ENCODE results near the gene PKD2. TPM values are rescaled to one million over a fixed set of nuclear protein-coding genes. Genes with fewer than 3 reads are reported as not detected.
"Not testable (repeated sequence)": the region's sequence is repeated elsewhere in the genome, so short reads cannot be mapped to it uniquely, and the experiment has no call there.

The PKD2 gene
- polyA plus RNA-seq, 3 donors, result 1.2 to 9.7 (median 2.4) TPM

DNA sequence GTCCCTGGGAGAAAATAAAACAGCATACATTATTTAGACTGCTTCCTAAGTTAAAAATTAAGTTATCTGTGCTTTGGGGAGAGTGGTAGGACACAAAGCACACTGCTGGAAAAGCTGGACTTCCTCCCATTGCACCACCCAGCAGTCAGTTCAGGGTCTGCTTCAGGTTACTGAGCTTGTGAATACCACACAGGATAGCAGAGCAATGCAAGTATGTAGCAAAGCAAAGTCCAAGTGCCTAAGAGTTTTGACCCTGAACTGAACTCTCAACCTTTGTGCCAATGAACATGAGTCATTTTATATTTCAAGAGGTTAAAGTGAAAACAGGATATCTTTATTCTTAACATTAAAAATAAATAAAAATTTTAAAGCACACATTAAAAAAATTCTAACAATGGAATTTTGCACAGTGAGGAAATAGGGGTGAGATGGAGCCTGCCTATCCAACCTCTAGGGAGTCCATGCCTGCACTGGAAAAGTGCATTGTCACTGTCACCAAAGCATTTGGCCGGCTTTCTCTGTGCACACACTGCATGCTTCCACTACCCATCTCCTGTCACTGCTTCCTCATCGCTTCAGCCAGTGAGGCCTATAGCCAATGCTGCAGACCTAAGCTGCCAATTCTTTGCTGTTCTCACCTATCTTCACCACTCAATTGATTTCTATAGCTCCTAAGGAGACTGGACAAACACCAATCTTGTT, 100.1 kb downstream of the PKD2 start:
- Histone ChIP-seq H4K20me1 (ENCODE audit: insufficient read depth, low read length) (no peaks in the 10 kb centered on the region), H3K4me2 (replicated peaks; ENCODE audit: extremely low read depth, low read length, poor library complexity, severe bottlenecking) (no peak overlapping the region), H3K4me3 (replicated peaks in 1 of 3; ENCODE audit: low read depth in 2 of 3, low read length in 3 of 3) (no peak overlapping the region), H3K27me3 (ENCODE audit: control insufficient read depth in 2 of 2, insufficient read depth in 2 of 2, low read length in 2 of 2) (no peaks in the 10 kb centered on the region), H2AFZ (ENCODE audit: insufficient read depth, low read depth, low read length, poor library complexity, severe bottlenecking) (no peak overlapping the region), H3K79me2 (ENCODE audit: insufficient read depth, low read length) (no peaks in the 10 kb centered on the region), H3K9ac (ENCODE audit: insufficient read depth, low read length, poor library complexity, severe bottlenecking) (no peak overlapping the region), H3K27ac (ENCODE audit: low read depth in 1 of 2, low read length in 2 of 2) (no peak overlapping the region), H3K4me1 (ENCODE audit: control insufficient read depth in 1 of 2, insufficient read depth in 2 of 2, low read length in 2 of 2) (no peaks in the 10 kb centered on the region), H3K36me3 (replicated peaks in 1 of 2; ENCODE audit: control insufficient read depth in 1 of 2, insufficient read depth in 2 of 2, low read length in 2 of 2) (no peaks in the 10 kb centered on the region), H3K9me3 (replicated peaks in 1 of 2; ENCODE audit: control insufficient read depth in 1 of 2, insufficient read depth in 1 of 2, low read length in 2 of 2) (no peaks in the 10 kb centered on the region)
- TF ChIP-seq, protein P1, sequence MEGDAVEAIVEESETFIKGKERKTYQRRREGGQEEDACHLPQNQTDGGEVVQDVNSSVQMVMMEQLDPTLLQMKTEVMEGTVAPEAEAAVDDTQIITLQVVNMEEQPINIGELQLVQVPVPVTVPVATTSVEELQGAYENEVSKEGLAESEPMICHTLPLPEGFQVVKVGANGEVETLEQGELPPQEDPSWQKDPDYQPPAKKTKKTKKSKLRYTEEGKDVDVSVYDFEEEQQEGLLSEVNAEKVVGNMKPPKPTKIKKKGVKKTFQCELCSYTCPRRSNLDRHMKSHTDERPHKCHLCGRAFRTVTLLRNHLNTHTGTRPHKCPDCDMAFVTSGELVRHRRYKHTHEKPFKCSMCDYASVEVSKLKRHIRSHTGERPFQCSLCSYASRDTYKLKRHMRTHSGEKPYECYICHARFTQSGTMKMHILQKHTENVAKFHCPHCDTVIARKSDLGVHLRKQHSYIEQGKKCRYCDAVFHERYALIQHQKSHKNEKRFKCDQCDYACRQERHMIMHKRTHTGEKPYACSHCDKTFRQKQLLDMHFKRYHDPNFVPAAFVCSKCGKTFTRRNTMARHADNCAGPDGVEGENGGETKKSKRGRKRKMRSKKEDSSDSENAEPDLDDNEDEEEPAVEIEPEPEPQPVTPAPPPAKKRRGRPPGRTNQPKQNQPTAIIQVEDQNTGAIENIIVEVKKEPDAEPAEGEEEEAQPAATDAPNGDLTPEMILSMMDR (IDR thresholded peaks at IDR 0.05), result no peak
- peak in 2 of 3 donors; percentile 4 to 6 for DNase-seq
- intact Hi-C loops (cut with micrococcal nuclease), result no loop called here
- H3K27me3 Mint-ChIP-seq (ENCODE audit: low read depth in 3 of 3), result peaks cover 0 to 5% (median 0%) of the 10 kb centered on the region in 3 donors
- 0% methylated on average over 1 of the region's 2 CpGs for WGBS (ENCODE audit: insufficient coverage)
- no peaks in the 10 kb centered on the region for H3K9me3 Mint-ChIP-seq
- peaks cover 5% of the 10 kb centered on the region for H3K4me1 Mint-ChIP-seq
- no peak overlapping the region for H3K27ac Mint-ChIP-seq
- no peak overlapping the region for H3K4me3 Mint-ChIP-seq
- no peaks in the 10 kb centered on the region for H3K36me3 Mint-ChIP-seq

DNA sequence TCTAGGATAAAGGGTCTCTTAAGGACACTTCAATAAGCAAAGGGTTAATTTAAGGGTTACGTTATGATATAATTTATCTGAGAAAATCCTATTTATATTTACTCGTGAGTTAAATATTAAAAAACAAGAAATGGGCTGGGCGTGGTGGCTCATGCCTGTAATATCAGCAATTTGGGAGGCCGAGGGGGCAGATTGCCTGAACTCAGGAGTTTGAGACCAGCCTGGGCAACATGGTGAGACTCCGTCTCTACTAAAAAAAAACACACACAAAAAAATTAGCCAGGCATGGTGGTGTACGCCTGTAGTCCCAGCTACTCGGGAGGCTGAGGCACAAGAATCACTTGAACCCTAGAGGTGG, 100.7 kb downstream of the PKD2 start:
- H3K27me3 Mint-ChIP-seq (ENCODE audit: low read depth in 3 of 3); H3K27ac ChIP-seq (ENCODE audit: low read depth in 1 of 2, low read length in 2 of 2); DNase-seq; H4K20me1 ChIP-seq (ENCODE audit: insufficient read depth, low read length); H3K4me1 ChIP-seq (ENCODE audit: control insufficient read depth in 1 of 2, insufficient read depth in 2 of 2, low read length in 2 of 2); H3K9ac ChIP-seq (ENCODE audit: insufficient read depth, low read length, poor library complexity, severe bottlenecking); H3K4me3 ChIP-seq (replicated peaks in 1 of 3; ENCODE audit: low read depth in 2 of 3, low read length in 3 of 3); H3K27ac Mint-ChIP-seq; H3K9me3 ChIP-seq (replicated peaks in 1 of 2; ENCODE audit: control insufficient read depth in 1 of 2, insufficient read depth in 1 of 2, low read length in 2 of 2); H3K36me3 Mint-ChIP-seq; H3K4me3 Mint-ChIP-seq; intact Hi-C loops (cut with micrococcal nuclease); H2AFZ ChIP-seq (ENCODE audit: insufficient read depth, low read depth, low read length, poor library complexity, severe bottlenecking); H3K4me1 Mint-ChIP-seq; H3K36me3 ChIP-seq (replicated peaks in 1 of 2; ENCODE audit: control insufficient read depth in 1 of 2, insufficient read depth in 2 of 2, low read length in 2 of 2); H3K9me3 Mint-ChIP-seq; H3K79me2 ChIP-seq (ENCODE audit: insufficient read depth, low read length); H3K27me3 ChIP-seq (ENCODE audit: control insufficient read depth in 2 of 2, insufficient read depth in 2 of 2, low read length in 2 of 2); H3K4me2 ChIP-seq (replicated peaks; ENCODE audit: extremely low read depth, low read length, poor library complexity, severe bottlenecking): not testable (repeated sequence)
- 100% methylated on average over 4 of the region's 7 CpGs for WGBS (ENCODE audit: insufficient coverage)

Measured in CD14-positive monocyte (primary cell).